ENCODE data around the gene FNIP1.

- TF ChIP-seq CTCF (IDR thresholded peaks at IDR 0.05; ENCODE audit: insufficient read depth, low read length, poor library complexity, severe bottlenecking), result no peak
- no peak for TF ChIP-seq EZH2phosphoT487 (conservative IDR thresholded peaks at IDR 0.05; ENCODE audit: low read length)
These were observed 142.0 kb downstream of the FNIP1 start for GRCh38 chr5:131654776-131655175.

Measured in SU-DHL-6 (cell line).